CD4-positive, alpha-beta T cell treated with Interleukin-4 for 4 hours (primary cell): Measurements from ENCODE around the gene NEURL1B.
A peak's percentile ranks its signal among the peaks of the same experiment; 100 is the strongest.

Experiments
- DNase-seq: peaks from one replicate; pipeline ENCODE4 v3.0.0-alpha.2; 2020

Gene NEURL1B

GRCh38 chr5:172719211-172719610 lies 78.1 kb downstream of the NEURL1B start:
- no peak for DNase-seq

GRCh38 chr5:172720655-172721054 lies 79.6 kb downstream of the NEURL1B start:
- no peak for DNase-seq

DNA sequence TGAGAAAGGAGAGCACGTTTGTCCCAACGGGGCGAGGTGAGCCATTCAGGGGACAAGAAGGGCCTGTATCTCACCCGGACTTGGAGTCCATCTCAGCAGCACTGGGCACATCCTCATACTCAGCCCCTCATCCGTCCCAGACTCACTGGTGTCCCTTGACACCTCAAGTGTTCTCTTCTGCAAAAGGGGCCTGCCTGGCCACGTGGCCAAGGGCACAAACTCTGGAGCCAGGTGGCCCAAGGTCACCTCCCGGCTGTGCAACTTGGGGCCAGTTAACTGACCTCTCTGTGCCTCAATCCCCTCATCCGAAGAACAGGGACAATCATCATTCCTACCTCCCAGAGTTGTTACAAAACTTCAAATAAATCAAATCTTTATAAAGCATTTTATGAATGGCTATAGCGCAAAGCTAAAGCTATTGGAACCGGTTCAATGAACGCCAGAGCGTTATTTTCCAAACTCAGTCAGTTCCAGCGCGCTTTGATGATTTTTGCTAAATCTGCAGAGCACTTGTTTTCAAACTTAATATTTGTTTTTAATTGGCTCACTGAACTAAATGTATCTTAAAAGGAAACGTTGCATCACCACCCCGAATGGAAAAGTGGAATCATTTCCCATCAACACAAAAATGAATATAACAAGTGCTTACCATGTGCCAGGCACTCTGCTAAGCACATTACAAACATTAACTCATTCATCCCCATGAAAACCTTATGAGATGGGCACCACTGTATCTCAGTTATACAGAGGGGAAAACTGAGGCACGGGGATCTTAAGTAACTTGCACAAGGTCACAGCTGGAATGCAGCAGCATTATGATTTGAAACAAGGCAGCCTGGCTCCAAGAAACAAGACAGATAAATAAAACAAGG lies 80.6 kb downstream of the NEURL1B start:
- DNase-seq, result no peak

DNA sequence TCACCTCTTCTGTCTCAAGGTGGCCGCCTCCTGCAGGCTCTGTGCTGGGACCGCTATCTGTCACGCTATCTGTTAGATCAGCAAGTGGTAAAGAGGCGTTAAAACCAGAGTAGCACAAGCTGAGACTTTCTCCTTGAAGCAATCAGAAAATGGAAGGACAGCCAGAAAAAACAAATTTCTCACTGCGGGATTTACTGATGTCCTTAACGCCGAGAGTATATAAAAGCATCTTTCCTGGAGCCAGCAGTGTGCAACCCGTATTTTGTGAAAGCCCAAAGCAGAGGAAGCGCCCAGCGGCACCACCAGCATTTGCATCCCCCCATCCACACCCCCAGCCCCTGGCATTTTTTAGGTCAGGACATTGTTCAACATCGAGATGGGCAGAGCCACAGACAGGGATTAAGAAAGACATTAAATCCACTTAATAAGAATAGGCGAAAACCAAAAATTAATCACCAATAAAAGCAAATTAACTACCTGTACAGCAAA lies 81.3 kb downstream of the NEURL1B start:
- DNase-seq, result peak; percentile 69

DNA sequence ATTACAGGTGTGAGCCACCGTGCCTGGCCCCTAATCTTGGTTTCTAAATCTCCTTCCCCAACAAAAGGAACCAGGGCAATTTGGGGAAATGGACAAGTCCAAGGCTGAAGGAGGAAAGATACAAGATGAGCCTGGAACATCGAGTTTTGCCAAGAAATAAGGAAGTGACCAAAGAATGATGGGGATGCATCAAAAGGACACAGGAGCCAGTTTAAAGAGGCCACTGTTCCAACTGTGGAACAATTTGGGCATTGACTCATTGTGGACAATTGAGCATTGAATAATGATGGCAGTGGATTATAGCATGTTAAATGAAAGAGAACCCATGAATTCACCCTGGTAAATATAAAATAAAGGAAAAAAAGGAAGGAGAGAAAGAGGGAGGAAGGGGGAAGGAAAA lies 82.4 kb downstream of the NEURL1B start:
- DNase-seq, result no peak

DNA sequence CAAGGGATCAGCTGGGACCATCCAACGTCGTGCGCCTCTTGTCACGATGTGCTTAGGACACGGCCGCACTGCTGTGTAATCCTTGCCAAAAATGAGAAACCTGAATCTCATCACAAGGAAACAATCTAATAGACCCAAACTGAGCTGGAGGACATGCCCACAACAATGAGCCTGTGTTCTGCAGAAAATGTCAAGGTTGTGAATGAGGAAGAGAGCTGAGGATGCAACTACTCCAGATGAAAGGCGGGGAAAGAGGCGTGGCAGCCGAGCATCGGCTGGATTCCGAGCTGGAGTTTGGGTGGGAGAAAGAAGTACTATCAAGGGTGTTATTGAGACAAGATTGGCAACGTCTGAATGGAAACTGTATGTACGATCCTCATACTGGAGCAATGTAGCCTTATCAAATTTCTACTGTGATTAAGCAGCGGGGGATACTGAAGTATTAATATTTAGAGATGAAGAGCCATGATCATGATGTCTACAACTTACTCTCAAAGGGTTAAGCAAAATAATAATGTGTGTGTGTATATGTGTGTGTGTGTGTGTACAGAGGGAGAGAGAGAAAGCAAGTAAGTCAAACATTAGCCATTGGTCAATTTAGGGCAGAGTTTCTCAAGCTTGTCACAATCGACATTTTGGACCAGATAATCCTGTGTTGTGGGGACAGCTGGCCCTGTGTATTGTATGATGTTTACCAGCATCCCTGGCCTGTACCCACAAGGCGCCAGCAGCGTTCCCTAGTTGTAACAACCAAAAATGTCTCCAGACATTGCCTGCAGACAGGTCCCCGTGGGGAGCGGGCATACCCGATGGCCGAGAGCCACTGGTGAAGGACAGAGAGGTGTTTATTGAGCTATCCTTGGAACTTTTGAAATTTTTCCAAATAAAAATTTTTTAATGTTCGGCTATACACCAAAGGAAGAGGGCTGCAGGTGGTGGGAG lies 83.5 kb downstream of the NEURL1B start:
- DNase-seq, result no peak

GRCh38 chr5:172725273-172725672 lies 84.2 kb downstream of the NEURL1B start:
- no peak for DNase-seq

DNA sequence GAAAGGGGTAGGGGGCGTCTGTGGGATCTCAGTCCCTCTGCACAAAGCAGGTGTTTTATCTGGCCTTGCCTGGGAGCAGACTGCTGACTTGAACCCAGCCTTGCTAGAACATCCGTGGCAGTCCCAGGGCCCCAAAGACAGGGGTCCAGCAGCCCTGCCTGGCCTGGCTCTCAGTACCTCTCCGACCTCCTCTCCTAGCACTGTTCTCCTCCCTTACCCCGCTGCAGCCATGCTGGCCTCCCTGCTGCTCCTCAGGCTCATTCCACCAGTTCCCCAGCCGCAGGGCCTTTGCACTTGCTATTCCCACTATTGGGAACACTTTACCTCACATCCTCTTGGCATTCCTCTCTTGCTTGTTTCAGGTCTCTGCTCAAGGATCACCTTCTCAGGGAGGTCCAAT lies 84.7 kb downstream of the NEURL1B start:
- DNase-seq, result no peak

DNA sequence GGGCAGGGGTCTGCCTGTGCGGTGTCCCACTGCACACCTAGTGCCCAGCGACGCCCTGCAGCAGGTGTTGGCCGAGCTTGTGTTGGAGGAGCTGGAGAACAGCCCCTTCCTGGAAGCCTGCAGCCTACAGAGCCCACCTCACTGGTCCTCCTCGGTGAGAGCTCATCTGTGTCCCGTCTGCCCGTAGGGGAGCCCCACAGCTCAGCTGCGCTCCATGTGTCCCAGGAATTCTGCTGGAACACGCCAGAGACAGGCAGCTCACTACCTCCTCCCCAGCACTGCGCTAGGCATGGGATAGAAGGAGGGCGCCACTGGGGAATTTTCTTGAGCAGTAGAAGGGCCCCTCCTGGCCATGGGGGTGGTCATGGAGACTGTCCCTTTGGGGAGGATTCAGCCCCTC lies 85.9 kb downstream of the NEURL1B start:
- DNase-seq, result no peak

DNA sequence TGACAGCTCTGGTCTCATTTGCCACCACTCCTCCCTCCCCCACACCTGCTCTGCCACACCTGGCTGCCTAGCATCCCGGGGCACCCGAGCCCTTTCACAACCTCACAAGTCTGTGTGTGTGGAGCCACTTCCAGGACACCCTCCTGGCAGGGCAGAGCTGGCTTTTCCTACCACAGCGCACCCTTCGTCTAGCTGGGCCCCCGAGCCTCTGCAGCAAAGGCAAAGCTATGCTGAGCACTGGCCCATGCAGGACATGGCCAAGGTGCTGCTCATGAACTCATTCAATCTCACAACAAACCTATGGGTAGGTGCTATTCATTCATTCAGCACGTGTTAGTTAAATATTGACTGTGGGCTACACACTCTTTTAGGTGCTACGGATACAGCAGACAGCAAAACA lies 86.5 kb downstream of the NEURL1B start:
- DNase-seq, result no peak

- no peak for DNase-seq
Measured at GRCh38 chr5:172728481-172729241, 87.6 kb downstream of the NEURL1B start.

DNA sequence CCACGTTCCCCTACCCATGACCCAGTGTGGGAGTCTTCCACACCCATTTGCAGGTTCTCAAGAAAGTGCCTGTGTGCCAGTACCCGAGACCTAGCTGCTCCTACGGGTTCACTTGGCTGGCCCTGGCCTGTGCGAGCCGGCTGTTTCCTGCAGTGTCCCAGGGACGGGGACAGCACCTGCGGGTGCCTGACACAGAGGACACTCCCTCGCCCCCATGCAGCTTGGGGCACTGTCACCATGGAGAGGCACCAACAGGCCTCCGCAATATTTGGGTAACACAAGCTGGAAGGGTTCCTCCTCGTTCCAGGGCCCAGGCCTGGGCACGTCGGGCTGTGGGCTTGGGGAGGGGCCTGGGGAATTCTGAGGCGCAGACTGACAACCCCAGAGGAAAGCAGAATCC lies 88.5 kb downstream of the NEURL1B start:
- DNase-seq, result no peak

DNA sequence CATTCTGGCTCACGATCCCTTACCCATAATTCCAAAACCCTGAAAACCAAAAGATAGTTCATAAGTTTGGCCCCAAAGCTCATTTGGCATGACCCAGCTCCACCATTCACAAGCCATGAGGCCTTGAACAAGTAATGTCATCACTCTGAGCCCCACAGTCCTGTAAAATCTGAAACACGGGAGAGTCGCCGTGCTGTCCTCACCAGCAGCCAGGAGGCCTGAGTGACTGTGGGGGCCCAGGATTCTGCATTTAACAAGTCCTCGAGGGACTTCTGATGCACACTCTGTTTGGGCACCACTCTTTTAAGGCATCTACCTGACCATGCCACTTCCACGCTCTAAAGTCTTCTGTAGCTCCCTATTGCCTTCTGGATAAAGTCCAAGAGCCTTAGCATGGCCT lies 89.2 kb downstream of the NEURL1B start:
- no peak for DNase-seq

GRCh38 chr5:172730981-172731679 lies 90.1 kb downstream of the NEURL1B start:
- no peak for DNase-seq

DNA sequence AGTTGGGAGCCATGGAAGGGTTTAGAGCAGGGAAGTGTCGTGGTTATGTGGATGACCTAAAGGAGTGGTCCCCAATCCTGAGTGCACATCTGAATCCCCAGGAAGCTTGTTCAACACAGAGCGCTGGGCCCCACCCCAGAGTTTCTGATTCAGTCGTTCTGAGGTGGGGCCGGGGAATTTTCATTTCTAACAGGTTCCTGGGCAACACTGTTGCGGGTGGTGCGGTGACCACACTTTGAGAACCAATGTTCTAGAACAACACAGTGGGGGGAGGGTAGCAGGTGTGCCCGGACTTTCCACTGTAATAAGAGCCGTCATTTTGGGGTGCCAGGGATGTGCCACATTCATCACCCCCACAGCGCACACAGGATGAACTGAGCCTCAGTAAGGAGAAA lies 90.6 kb downstream of the NEURL1B start:
- peak; percentile 27 for DNase-seq

GRCh38 chr5:172732201-172732865 lies 91.3 kb downstream of the NEURL1B start:
- no peak for DNase-seq

DNA sequence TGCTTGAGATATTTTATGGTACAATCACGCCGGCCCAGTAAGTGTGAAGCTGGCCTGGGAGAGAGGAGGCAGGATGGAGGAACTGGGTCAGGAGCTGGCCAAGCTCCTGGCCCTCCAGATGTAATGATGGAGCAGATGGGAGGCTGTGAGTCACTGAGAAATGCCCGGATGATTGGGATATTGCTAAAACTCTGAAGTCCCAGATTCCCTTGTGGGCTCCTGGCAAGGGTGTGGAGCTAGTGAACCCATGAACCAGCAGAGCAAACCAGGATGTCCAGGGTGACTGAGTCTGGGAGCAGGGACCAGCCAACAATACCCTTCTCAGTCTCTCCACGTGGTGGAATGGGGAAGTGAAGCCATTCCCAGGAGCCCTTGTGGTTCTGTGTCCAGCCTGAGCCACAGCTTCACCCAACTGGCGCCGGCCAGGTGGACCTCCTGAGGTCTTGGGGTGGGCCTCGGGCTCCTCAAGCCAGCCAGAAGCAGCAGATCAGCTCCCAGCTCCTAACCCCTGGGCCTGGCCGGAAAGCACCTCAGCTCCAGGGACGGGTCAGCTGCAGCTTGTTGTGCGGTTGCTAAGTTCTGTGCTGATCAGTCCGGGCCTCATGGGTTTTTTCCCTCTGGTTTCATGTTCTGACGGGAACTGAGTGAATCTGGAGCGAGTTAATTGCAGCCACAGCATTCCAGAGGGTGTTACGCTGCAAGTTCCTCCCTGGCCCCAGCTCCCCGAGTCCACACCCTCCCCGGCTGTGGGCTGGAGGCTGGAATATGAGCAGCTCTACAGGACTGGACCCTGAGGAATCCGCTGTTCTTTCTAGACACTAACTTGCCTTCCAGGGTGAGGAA lies 92.3 kb downstream of the NEURL1B start:
- no peak for DNase-seq

DNA sequence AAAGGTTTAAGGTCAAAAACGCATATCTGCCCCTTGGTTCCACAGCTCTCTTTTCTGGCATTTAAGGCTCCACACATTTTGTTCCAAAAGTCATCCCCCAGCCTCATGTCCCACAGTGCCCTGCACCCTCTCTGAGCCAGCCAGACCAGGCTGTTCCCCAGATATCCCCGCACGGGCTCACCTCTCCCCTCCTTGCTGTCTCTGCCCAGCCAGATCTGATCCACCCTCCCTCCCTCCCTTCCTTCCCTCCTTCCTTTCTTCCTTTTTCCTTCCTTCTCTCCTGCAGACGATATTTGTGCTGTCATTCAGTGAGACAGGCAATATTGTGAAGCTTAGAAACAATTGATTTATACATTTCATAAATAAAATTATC lies 92.9 kb downstream of the NEURL1B start:
- DNase-seq, result no peak

GRCh38 chr5:172735141-172735831 lies 94.2 kb downstream of the NEURL1B start:
- no peak for DNase-seq

DNA sequence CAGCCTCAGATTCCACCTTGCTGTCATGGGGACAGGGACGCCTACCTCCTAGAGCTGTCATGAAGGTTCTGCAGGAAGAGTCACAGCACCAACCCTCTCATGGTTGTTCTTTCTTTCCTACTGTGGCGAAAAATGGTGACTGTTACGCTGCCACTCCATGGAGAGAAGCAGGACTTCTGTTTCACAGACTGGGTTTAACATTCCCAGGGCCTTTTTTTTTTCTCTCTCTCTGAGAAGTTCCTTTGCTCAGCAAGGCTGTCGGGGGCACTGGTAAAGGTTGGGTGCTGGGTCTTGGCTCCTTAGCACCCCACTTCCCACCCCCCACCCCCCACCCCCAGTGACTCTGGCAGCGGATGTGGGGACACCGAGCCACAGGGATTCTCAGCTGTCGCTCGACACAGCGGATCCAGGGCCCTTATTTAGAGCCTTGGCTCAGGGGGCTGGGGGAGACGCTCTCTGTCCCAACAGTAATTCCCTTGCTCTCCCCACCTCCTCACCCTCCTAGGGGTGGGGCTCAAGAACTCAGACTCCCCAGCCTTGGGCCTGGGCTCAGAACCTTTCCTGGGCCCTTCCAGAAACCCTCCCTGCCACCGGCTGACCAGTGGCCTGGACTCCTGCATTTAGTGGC lies 95.6 kb downstream of the NEURL1B start:
- no peak for DNase-seq
